WTC11 (cell line): ENCODE results near the gene OLFM2.

Experiments
- ZNF138 ChIP-seq: sonication (generic); formaldehyde crosslinking; conservative IDR thresholded peaks from 2 replicates; pipeline ENCODE4 v1.8.1; 2022; ENCODE audit warnings: mild to moderate bottlenecking, moderate library complexity, missing genetic modification reagents
- TF ChIP-seq, protein P1 (sequence below): sonication (generic); formaldehyde crosslinking; IDR thresholded peaks from 2 replicates; pipeline ENCODE4 v1.8.0; 2022; ENCODE audit warnings: mild to moderate bottlenecking, missing genetic modification reagents
- TF ChIP-seq, protein P2 (sequence below): fragments of 200-600 bp; IDR thresholded peaks from 2 replicates; pipeline ENCODE4 v1.8.0; 2022; ENCODE audit warnings: antibody characterized with exemption
- TF ChIP-seq, protein P3 (sequence below): sonication (generic); formaldehyde crosslinking; IDR thresholded peaks from 2 replicates; pipeline ENCODE4 v1.8.0; 2023; ENCODE audit warnings: mild to moderate bottlenecking, missing genetic modification reagents

DNA sequence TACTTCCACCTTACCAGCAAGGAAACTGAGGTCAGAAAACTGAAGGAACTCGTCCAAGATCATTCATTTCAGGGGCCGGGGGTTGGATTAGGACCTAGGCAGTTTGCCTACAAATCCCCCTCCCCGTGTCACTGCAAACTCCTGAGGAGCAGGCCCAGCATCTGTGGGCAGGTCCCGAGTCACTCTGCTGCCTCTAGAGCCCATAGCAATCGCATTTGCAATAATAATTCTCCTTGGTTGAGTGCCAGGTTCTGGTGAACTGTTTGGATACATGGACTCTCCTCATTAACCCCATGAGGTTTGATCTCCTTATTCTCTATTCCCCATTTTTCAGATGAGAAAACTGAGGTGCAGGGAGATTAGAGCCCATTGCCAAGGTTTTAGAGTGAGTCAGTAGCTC, 100.3 kb downstream of the OLFM2 start:
- TF ChIP-seq, protein P1, sequence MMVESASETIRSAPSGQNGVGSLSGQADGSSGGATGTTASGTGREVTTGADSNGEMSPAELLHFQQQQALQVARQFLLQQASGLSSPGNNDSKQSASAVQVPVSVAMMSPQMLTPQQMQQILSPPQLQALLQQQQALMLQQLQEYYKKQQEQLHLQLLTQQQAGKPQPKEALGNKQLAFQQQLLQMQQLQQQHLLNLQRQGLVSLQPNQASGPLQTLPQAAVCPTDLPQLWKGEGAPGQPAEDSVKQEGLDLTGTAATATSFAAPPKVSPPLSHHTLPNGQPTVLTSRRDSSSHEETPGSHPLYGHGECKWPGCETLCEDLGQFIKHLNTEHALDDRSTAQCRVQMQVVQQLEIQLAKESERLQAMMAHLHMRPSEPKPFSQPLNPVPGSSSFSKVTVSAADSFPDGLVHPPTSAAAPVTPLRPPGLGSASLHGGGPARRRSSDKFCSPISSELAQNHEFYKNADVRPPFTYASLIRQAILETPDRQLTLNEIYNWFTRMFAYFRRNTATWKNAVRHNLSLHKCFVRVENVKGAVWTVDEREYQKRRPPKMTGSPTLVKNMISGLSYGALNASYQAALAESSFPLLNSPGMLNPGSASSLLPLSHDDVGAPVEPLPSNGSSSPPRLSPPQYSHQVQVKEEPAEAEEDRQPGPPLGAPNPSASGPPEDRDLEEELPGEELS (CRISPR knock-in tag): no peak
- TF ChIP-seq, protein P2, sequence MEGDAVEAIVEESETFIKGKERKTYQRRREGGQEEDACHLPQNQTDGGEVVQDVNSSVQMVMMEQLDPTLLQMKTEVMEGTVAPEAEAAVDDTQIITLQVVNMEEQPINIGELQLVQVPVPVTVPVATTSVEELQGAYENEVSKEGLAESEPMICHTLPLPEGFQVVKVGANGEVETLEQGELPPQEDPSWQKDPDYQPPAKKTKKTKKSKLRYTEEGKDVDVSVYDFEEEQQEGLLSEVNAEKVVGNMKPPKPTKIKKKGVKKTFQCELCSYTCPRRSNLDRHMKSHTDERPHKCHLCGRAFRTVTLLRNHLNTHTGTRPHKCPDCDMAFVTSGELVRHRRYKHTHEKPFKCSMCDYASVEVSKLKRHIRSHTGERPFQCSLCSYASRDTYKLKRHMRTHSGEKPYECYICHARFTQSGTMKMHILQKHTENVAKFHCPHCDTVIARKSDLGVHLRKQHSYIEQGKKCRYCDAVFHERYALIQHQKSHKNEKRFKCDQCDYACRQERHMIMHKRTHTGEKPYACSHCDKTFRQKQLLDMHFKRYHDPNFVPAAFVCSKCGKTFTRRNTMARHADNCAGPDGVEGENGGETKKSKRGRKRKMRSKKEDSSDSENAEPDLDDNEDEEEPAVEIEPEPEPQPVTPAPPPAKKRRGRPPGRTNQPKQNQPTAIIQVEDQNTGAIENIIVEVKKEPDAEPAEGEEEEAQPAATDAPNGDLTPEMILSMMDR: no peak
- no peak for TF ChIP-seq ZNF138
- TF ChIP-seq, protein P3, sequence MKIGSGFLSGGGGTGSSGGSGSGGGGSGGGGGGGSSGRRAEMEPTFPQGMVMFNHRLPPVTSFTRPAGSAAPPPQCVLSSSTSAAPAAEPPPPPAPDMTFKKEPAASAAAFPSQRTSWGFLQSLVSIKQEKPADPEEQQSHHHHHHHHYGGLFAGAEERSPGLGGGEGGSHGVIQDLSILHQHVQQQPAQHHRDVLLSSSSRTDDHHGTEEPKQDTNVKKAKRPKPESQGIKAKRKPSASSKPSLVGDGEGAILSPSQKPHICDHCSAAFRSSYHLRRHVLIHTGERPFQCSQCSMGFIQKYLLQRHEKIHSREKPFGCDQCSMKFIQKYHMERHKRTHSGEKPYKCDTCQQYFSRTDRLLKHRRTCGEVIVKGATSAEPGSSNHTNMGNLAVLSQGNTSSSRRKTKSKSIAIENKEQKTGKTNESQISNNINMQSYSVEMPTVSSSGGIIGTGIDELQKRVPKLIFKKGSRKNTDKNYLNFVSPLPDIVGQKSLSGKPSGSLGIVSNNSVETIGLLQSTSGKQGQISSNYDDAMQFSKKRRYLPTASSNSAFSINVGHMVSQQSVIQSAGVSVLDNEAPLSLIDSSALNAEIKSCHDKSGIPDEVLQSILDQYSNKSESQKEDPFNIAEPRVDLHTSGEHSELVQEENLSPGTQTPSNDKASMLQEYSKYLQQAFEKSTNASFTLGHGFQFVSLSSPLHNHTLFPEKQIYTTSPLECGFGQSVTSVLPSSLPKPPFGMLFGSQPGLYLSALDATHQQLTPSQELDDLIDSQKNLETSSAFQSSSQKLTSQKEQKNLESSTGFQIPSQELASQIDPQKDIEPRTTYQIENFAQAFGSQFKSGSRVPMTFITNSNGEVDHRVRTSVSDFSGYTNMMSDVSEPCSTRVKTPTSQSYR (CRISPR knock-in tag): no peak
